IPS DF 6.9 (cell line): ENCODE measurements around the gene IL36RN.

Experiments used
- DNase-seq: peaks from one replicate; pipeline ENCODE4 v3.0.0-alpha.2; 2013; ENCODE audit warnings: low read depth, low spot score
- H3K27ac ChIP-seq: one replicate; pipeline ENCODE4 v1.5.1; 2013; ENCODE audit warnings: low read length, control low read depth
- H3K27me3 ChIP-seq: 2 replicates; pipeline ENCODE4 v1.6.1; 2013; ENCODE audit warnings: mild to moderate bottlenecking, low read length; ENCODE audit not compliant: control insufficient read depth, insufficient read depth
- H3K36me3 ChIP-seq: 2 replicates; pipeline ENCODE4 v1.6.1; 2013; ENCODE audit warnings: low read length; ENCODE audit not compliant: control insufficient read depth, insufficient read depth
- H3K4me1 ChIP-seq: 2 replicates; pipeline ENCODE4 v1.6.1; 2013; ENCODE audit warnings: low read length; ENCODE audit not compliant: control insufficient read depth, insufficient read depth
- H3K4me3 ChIP-seq: 2 replicates; pipeline ENCODE4 v1.5.1; 2013; ENCODE audit warnings: mild to moderate bottlenecking, low read length
- H3K9me3 ChIP-seq: 2 replicates; pipeline ENCODE4 v1.6.1; 2013; ENCODE audit warnings: low read length, inconsistent platforms; ENCODE audit not compliant: control insufficient read depth, insufficient read depth
- WGBS: extraction: QIAGEN DNeasy Blood & Tissue Kit; methylation state at CpG from one replicate; pipeline ENCODE4 v1.1.7; 2013; ENCODE audit warnings: mixed read lengths, missing lambda C conversion rate; ENCODE audit not compliant: insufficient read length, insufficient coverage; 5-methylcytosine and 5-hydroxymethylcytosine counted together

Gene IL36RN

GRCh38 chr2:113041871-113042270, 17.1 kb upstream of the IL36RN start:
- WGBS = no CpG with 5 or more reads among the region's 5 CpGs
- H3K4me1 ChIP-seq = no peaks in the 10 kb centered on the region
- no peaks in the 10 kb centered on the region for H3K36me3 ChIP-seq
- DNase-seq = no peak
- no peak overlapping the region for H3K4me3 ChIP-seq
- H3K27me3 ChIP-seq = no peaks in the 10 kb centered on the region
- H3K9me3 ChIP-seq = no peaks in the 10 kb centered on the region
- no peak overlapping the region for H3K27ac ChIP-seq

GRCh38 chr2:113046465-113046864, 12.5 kb upstream of the IL36RN start:
- Histone ChIP-seq H3K27me3 (no peaks in the 10 kb centered on the region), H3K9me3 (no peaks in the 10 kb centered on the region; the same call in 1 of the 2 replicates), H3K36me3 (no peaks in the 10 kb centered on the region), H3K27ac (no peak overlapping the region), H3K4me3 (no peak overlapping the region), H3K4me1 (no peaks in the 10 kb centered on the region)
- WGBS = no CpG with 5 or more reads among the region's 5 CpGs
- no peak for DNase-seq

- no peaks in the 10 kb centered on the region for H3K27me3 ChIP-seq
- no peak for DNase-seq
- H3K36me3 ChIP-seq = no peaks in the 10 kb centered on the region
- no peaks in the 10 kb centered on the region for H3K4me1 ChIP-seq
- WGBS = no CpG with 5 or more reads among the region's 38 CpGs
- peaks cover 4% of the 10 kb centered on the region for H3K9me3 ChIP-seq
- no peak overlapping the region for H3K4me3 ChIP-seq
- H3K27ac ChIP-seq = no peak overlapping the region
These were observed 7.8 kb upstream of the IL36RN start for GRCh38 chr2:113050921-113051895.

GRCh38 chr2:113052396-113052917, 6.5 kb upstream of the IL36RN start, which contains the start of gene IL36B:
IL36B (minus strand) TSS chr2:113052867.
- Histone ChIP-seq H3K9me3 (peaks cover 4% of the 10 kb centered on the region), H3K4me3 (no peak within 1 kb of the TSS; the same call in 1 of the 2 replicates), H3K36me3 (no peaks in the 10 kb centered on the region), H3K4me1 (no peaks in the 10 kb centered on the region), H3K27me3 (no peaks in the 10 kb centered on the region), H3K27ac (no peak within 1 kb of the TSS)
- no CpG with 5 or more reads among the region's 6 CpGs for WGBS
- no peak for DNase-seq

GRCh38 chr2:113053666-113054065, 5.3 kb upstream of the IL36RN start:
- no peak overlapping the region for H3K4me3 ChIP-seq
- no peaks in the 10 kb centered on the region for H3K27me3 ChIP-seq
- no peak overlapping the region for H3K27ac ChIP-seq
- H3K4me1 ChIP-seq = no peaks in the 10 kb centered on the region
- no peaks in the 10 kb centered on the region for H3K36me3 ChIP-seq
- DNase-seq = no peak
- WGBS = no CpG with 5 or more reads among the region's 3 CpGs
- peaks cover 4% of the 10 kb centered on the region for H3K9me3 ChIP-seq

GRCh38 chr2:113054066-113054465, 4.9 kb upstream of the IL36RN start:
- no peaks in the 10 kb centered on the region for H3K4me1 ChIP-seq
- H3K36me3 ChIP-seq = no peaks in the 10 kb centered on the region
- no peak overlapping the region for H3K4me3 ChIP-seq

GRCh38 chr2:113056521-113056920, 2.5 kb upstream of the IL36RN start:
- no peaks in the 10 kb centered on the region for H3K4me1 ChIP-seq
- H3K36me3 ChIP-seq = no peaks in the 10 kb centered on the region
- WGBS = no CpG with 5 or more reads among the region's 1 CpG
- no peaks in the 10 kb centered on the region; the same call in 1 of the 2 replicates for H3K27me3 ChIP-seq
- no peak overlapping the region for H3K27ac ChIP-seq
- no peak overlapping the region for H3K4me3 ChIP-seq
- peaks cover 4% of the 10 kb centered on the region for H3K9me3 ChIP-seq
- DNase-seq = no peak

More at GRCh38 chr2:113054066-113054465, 4.9 kb upstream of the IL36RN start:
- no peak for DNase-seq
- peaks cover 4% of the 10 kb centered on the region for H3K9me3 ChIP-seq
- H3K27me3 ChIP-seq = no peaks in the 10 kb centered on the region
- H3K27ac ChIP-seq = no peak overlapping the region

- Histone ChIP-seq H3K27ac (no peak overlapping the region), H3K36me3 (no peaks in the 10 kb centered on the region), H3K9me3 (peaks cover 4% of the 10 kb centered on the region), H3K4me3 (no peak overlapping the region), H3K27me3 (no peaks in the 10 kb centered on the region; the same call in 1 of the 2 replicates), H3K4me1 (no peaks in the 10 kb centered on the region)
- no CpG with 5 or more reads among the region's 1 CpG for WGBS
- DNase-seq = no peak
These were observed 1.9 kb upstream of the IL36RN start for GRCh38 chr2:113057117-113057516.

- Histone ChIP-seq H3K36me3 (no peaks in the 10 kb centered on the region), H3K4me1 (no peaks in the 10 kb centered on the region), H3K27ac (no peak overlapping the region), H3K4me3 (no peak overlapping the region), H3K9me3 (peaks cover 2% of the 10 kb centered on the region; the same call in 1 of the 2 replicates), H3K27me3 (no peaks in the 10 kb centered on the region; the same call in 1 of the 2 replicates)
- no peak for DNase-seq
- whole genome bisulfite sequencing = no CpG with 5 or more reads among the region's 2 CpGs
These were observed 495 bp upstream of the IL36RN start for GRCh38 chr2:113058411-113058994.

GRCh38 chr2:113060396-113060795, 1.4 kb downstream of the IL36RN start:
- Histone ChIP-seq H3K36me3 (no peaks in the 10 kb centered on the region), H3K9me3 (no peaks in the 10 kb centered on the region), H3K27ac (no peak overlapping the region), H3K27me3 (no peaks in the 10 kb centered on the region; the same call in 1 of the 2 replicates), H3K4me3 (no peak overlapping the region), H3K4me1 (no peaks in the 10 kb centered on the region)
- no CpG with 5 or more reads among the region's 4 CpGs for WGBS
- no peak for DNase-seq
